GM08714 (cell line): ENCODE results near the gene SIDT1.

ENCODE experiments used
- H3K4me3 ChIP-seq: fragments of 200-500 bp; sonication (Bioruptor generic); 2 replicates; pipeline ENCODE4 v1.5.1; 2014; ENCODE audit warnings: mild to moderate bottlenecking, low read length, inconsistent platforms
- ZNF274 ChIP-seq: IDR thresholded peaks from 2 replicates; pipeline ENCODE4 v1.6.1; 2012; ENCODE audit warnings: mild to moderate bottlenecking, low read depth, low read length

The SIDT1 gene

GRCh38 chr3:113658107-113658506 is 125.8 kb downstream of the SIDT1 start:
- no peak for TF ChIP-seq ZNF274
- no peak overlapping the region for H3K4me3 ChIP-seq

GRCh38 chr3:113659101-113659541 is 126.8 kb downstream of the SIDT1 start:
- no peak for TF ChIP-seq ZNF274

GRCh38 chr3:113659996-113660395 is 127.6 kb downstream of the SIDT1 start:
- H3K4me3 ChIP-seq = no peak overlapping the region
- TF ChIP-seq ZNF274 = no peak

More at GRCh38 chr3:113659101-113659541, 126.8 kb downstream of the SIDT1 start:
- H3K4me3 ChIP-seq = no peak overlapping the region

GRCh38 chr3:113660458-113660857 is 128.1 kb downstream of the SIDT1 start:
- no peak overlapping the region for H3K4me3 ChIP-seq
- no peak for TF ChIP-seq ZNF274

GRCh38 chr3:113660896-113661295 is 128.5 kb downstream of the SIDT1 start:
- no peak overlapping the region for H3K4me3 ChIP-seq
- TF ChIP-seq ZNF274 = no peak

- no peak for TF ChIP-seq ZNF274
- H3K4me3 ChIP-seq = no peak overlapping the region
Measured at GRCh38 chr3:113662824-113663223, 130.5 kb downstream of the SIDT1 start.

GRCh38 chr3:113663324-113663750 is 131.0 kb downstream of the SIDT1 start:
- TF ChIP-seq ZNF274 = no peak
- no peak overlapping the region for H3K4me3 ChIP-seq

- no peak for TF ChIP-seq ZNF274
- H3K4me3 ChIP-seq = no peak overlapping the region
Measured at GRCh38 chr3:113663761-113664160, 131.4 kb downstream of the SIDT1 start.

- H3K4me3 ChIP-seq = no peak overlapping the region
- TF ChIP-seq ZNF274 = no peak
Measured at GRCh38 chr3:113664523-113665094, 132.3 kb downstream of the SIDT1 start.

- no peak for TF ChIP-seq ZNF274
- H3K4me3 ChIP-seq = no peak overlapping the region
Measured at GRCh38 chr3:113668015-113668414, 135.7 kb downstream of the SIDT1 start.

GRCh38 chr3:113673593-113673992 is 141.2 kb downstream of the SIDT1 start:
- no peak for TF ChIP-seq ZNF274
- no peak overlapping the region for H3K4me3 ChIP-seq

GRCh38 chr3:113676261-113676660 is 143.9 kb downstream of the SIDT1 start:
- H3K4me3 ChIP-seq = no peak overlapping the region
- no peak for TF ChIP-seq ZNF274

GRCh38 chr3:113677737-113678136 is 145.4 kb downstream of the SIDT1 start:
- no peak overlapping the region for H3K4me3 ChIP-seq
- no peak for TF ChIP-seq ZNF274

- no peak overlapping the region for H3K4me3 ChIP-seq
- TF ChIP-seq ZNF274 = no peak
Measured at GRCh38 chr3:113678773-113679172, 146.4 kb downstream of the SIDT1 start.
